HG03354 (cell line): ENCODE results near the gene PPP4R1.
"Not testable (repeated sequence)": the region's sequence is repeated elsewhere in the genome, so short reads cannot be mapped to it uniquely, and the experiment has no call there.

Experiments
- ATAC-seq: cut with Tn5 transposase; IDR thresholded peaks from one replicate; pipeline ENCODE4 v1.9.1; 2021; ENCODE audit warnings: mild to moderate bottlenecking; ENCODE audit not compliant: unreplicated experiment, poor library complexity, severe bottlenecking

Gene PPP4R1

GRCh38 chr18:9631814-9632496 is 17.6 kb upstream of the PPP4R1 start:
- no peak for ATAC-seq

DNA sequence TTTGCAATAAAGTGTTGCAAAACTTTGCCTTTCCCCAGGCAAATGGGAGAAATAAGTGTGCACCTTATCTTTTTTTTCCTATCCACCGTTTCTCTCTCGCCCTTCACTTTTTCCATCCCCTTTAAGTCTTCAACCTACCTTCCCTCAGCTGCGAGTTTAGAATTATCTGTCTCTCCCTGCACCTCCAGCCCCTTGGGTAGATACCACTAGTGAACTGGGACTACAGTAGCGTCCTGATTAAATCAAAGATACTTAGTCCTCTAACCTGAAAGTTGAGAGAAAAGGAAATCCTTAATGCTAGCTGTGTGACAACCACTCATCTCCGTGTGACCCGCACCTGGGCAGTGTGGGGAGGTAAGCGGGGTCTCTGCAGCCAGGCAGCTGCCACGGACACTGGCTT is 16.1 kb upstream of the PPP4R1 start:
- no peak for ATAC-seq

DNA sequence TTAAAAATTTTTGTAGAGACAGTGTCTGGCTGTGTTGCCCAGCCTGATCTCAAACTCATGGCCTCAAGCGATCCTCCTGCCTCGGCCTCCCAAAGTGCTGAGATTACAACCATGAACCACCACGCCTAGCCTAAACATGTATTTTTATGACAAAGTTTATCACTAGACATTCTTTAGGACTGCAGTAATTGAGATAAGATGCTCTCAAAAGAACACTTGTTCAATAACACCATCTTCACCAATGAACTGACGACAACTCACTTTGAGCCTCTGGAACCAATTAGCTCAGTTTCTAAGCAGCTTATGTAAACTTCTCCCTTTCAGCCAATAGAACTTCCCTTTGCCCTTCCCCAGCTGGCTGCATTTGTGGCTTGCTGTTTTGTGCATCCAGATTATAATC is 15.3 kb upstream of the PPP4R1 start:
- ATAC-seq = no peak

DNA sequence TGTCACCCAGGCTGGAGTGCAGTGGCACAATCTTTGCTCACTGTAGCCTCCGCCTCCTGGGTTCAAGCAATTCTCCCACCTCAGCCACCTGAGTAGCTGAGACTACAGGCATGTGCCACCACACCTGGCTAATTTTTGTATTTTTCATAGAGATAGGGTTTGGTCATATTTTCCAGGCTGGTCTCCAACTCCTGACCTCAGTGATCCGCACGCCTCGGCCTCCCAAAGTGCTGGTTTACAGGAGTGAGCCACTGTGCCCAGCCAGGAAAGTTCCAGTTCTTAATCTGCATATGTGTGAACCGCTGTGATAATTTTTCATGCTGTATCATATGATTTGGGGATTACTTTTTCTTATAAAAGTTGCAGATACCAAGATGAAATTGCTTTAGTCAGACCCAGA is 14.6 kb upstream of the PPP4R1 start:
- no peak for ATAC-seq

DNA sequence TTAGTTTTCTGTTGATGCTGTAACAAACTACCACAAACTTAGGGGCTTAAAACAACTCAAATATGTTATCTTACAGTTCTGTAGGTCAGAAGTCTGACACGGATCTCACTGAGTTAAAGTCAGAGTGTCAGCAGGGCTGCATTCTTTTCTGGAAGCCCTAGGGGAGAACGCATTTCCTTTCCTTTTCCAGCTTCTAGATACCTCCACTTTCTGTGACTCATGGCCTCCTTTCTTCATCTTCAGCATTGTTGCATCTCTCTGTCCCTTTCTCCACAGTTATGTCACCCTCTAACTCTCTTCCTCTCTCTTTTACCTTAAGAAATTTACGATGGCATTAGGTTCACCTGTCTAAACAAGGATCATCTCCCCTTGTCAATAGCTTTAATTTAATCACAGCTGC is 13.3 kb upstream of the PPP4R1 start:
- no peak for ATAC-seq

DNA sequence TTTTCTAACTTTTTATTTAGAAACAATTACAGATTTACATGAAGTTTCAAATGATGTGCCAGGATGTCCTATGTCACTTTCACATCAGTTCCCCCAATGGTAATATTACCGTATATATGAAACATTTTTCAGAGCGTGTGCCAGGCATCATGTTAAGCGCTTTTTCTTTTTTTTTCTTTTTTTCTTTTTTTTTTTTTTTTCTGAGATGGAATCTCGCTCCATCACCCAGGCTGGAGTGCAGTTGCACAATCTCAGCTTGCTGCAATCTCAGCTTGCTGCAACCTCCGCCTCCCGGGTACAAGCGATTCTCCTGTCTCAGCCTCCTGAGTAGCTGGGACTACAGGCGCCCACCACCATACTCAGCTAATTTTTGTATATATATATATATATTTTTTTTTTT is 5.6 kb upstream of the PPP4R1 start:
- no peak for ATAC-seq

DNA sequence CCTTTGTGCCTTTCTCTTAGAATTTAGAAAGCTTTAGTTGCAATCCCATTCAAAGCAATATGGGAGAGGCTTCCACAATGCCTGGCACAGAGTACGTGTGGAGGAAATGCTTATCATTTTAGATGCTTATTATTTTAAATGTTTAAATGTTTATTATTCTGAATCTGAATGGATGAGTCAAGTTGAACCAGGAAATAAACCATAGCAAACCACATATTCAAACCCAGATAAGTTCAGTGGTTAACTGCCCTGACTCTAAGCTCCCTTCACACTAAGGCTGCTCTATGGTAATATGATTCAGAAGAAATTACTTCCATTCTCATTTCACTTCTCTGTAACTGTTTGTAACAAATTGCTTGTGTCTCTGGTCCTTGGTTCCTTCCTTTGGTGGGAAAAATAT is 5.2 kb upstream of the PPP4R1 start:
- no peak for ATAC-seq

- no peak for ATAC-seq
Measured at GRCh38 chr18:9619056-9619455, 4.7 kb upstream of the PPP4R1 start.

GRCh38 chr18:9617006-9617542 is 2.7 kb upstream of the PPP4R1 start:
- no peak for ATAC-seq

- ATAC-seq = no peak
Measured at GRCh38 chr18:9616049-9616448, 1.7 kb upstream of the PPP4R1 start.

GRCh38 chr18:9615280-9615797 is 980 bp upstream of the PPP4R1 start:
- no peak for ATAC-seq

GRCh38 chr18:9613550-9614400 is 584 bp downstream of the PPP4R1 start:
- peak; percentile 39 for ATAC-seq

GRCh38 chr18:9612977-9613376 is 1.4 kb downstream of the PPP4R1 start:
- no peak for ATAC-seq

GRCh38 chr18:9612215-9612830 is 2.0 kb downstream of the PPP4R1 start:
- peak; percentile 40 for ATAC-seq

DNA sequence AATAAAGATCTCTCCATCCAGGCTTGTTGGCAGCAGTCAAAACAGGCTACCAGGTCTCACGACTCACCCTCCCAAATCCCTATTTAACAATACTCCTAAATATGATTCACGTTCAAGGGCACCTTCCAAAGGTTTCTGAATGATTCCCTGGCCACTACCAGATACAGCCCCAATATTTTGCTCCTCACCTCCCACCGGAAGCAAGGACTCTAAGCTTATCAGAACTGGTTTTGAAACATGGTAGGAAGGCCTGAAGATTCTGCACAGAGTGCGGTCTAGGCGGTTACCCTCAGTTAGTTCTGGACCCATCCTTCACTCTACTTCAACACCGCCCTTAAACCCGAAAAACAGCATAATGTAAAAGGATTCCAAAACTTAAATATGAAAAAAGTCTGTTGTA is 5.2 kb downstream of the PPP4R1 start:
- ATAC-seq = no peak

GRCh38 chr18:9608728-9609127 is 5.6 kb downstream of the PPP4R1 start:
- ATAC-seq = no peak

GRCh38 chr18:9608298-9608697 is 6.1 kb downstream of the PPP4R1 start:
- no peak for ATAC-seq

- ATAC-seq = not testable (repeated sequence)
Measured at GRCh38 chr18:9607111-9607510, 7.2 kb downstream of the PPP4R1 start.

DNA sequence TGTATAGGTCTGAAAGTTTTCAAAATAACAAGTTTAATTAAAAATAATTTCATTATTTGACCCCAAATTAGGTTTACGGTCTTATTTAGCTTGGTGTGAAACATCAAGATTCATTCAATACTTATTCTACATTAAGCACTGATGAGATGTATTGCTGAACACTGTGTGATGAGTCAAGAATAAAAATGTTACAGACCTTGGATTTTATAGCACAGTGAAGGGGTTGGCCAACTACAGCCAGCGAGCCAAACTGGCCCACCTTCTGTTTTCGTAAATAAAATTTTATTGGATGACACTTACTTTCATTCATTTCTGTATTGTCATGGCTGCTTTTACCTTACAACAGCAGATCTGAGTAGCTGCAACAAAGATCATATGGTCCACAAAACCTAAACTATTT is 8.3 kb downstream of the PPP4R1 start:
- no peak for ATAC-seq

GRCh38 chr18:9604348-9604747 is 10.0 kb downstream of the PPP4R1 start:
- ATAC-seq = no peak
